Activated naive CD4-positive, alpha-beta T cell treated with anti-CD3 and anti-CD28 coated beads, Interleukin-2, amount 50 U/mL, for 24 hours (primary cell): ENCODE measurements around the gene PTCHD1.
A peak's percentile ranks its signal among the peaks of the same experiment; 100 is the strongest.

Source experiments
- H3K27ac Mint-ChIP-seq: one replicate; pipeline ENCODE4 v1.8.0; 2021; ENCODE audit warnings: mild to moderate bottlenecking, mixed read lengths
- H3K27me3 Mint-ChIP-seq: one replicate; pipeline ENCODE4 v1.8.0; 2021; ENCODE audit warnings: mixed read lengths
- H3K36me3 Mint-ChIP-seq: one replicate; pipeline ENCODE4 v1.8.0; 2021; ENCODE audit warnings: mixed read lengths
- H3K4me1 Mint-ChIP-seq: one replicate; pipeline ENCODE4 v1.8.0; 2021; ENCODE audit warnings: mixed read lengths
- H3K4me3 Mint-ChIP-seq: one replicate; pipeline ENCODE4 v1.8.0; 2021; ENCODE audit warnings: mild to moderate bottlenecking, mixed read lengths
- H3K9me3 Mint-ChIP-seq: one replicate; pipeline ENCODE4 v1.8.0; 2021; ENCODE audit warnings: mixed read lengths

Gene PTCHD1

DNA sequence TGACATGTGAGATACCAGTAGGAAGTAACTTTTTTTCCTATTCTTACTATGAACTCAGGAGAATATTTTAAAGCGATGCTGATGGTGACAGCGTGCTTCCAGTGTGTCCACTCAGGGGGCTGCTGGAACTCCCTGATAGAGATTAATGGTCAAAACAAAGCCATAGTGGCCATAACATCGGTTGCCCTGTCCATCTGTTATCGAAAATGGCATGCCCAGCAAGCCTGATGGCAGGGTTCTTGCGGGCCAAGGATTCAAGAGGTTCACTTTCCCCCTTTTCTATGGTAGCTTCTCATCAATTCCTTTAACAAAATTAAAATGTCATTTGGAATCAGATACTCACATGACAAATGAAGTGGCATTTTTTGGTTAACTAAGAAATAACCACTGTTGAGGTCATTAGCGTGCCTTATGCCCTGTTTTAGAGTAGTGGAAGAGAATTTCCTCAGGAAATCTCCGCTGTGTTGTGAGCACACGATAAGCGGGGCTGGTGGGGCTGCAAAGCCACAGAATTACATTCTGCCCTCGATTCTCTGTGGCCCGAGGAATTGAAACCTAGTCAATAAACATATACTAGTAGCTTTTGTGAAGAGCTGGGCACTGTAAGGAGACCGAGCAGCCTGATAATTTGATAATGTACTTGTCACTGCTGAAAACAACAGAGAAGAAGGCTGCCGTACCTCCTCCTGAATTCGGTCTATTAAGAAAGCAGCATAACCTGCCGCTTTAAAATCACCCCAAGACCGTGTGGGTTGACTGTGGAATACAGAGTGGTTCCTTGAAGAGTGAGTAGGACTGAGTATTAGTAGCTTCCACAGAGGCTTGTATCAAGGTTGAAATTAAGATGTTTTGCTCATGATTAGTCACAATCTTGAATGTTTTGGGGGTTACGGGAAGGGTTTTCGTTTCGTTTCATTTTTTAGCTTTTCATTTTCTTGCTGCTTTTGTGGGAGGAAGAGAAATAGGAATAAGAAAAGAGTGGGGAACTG is 46.7 kb downstream of the PTCHD1 start:
- Mint-ChIP-seq H3K9me3 (no peaks in the 10 kb centered on the region), H3K36me3 (no peaks in the 10 kb centered on the region), H3K4me3 (no peak overlapping the region), H3K4me1 (peaks cover 5% of the 10 kb centered on the region), H3K27ac (no peak overlapping the region), H3K27me3 (peaks cover 5% of the 10 kb centered on the region)

DNA sequence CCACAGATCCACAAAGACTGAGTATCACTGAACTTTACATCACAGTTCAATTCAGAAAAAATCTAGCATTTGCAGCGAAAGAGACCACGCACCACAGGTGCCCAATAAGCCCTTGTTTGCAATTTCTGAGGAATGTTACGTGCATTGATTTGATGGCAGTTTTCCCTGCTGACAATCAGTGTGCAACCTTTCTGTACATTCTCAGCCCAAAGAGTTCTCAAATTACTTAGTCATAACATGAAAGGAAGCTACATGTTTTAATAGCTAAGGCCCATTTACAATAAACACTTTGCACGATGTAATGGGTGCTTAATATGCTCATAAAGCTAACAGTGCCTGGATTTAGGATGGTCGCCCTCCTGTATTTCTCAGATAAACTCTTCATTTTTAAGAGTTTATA is 47.9 kb downstream of the PTCHD1 start:
- no peaks in the 10 kb centered on the region for H3K36me3 Mint-ChIP-seq

DNA sequence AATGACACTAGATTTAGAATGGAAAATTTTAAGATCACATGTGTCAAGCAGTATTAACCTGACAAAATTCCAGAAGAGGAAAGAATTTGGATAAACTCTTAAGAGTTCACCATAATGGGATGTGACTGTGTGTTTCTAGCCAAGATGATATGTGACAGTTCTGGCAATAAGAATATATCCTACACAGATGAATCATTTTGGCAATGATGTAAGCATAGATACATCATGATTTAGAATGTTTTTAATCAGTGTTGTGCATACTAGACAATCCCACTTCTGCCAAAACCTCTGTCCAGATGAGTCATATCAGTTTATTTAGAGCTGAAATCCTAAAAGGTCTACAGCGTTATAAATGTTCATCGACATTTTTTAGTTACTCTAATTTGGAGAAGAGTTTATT is 48.8 kb downstream of the PTCHD1 start:
- peaks cover 5% of the 10 kb centered on the region for H3K4me1 Mint-ChIP-seq
- H3K36me3 Mint-ChIP-seq = no peaks in the 10 kb centered on the region
- no peak overlapping the region for H3K27ac Mint-ChIP-seq
- no peaks in the 10 kb centered on the region for H3K9me3 Mint-ChIP-seq
- H3K27me3 Mint-ChIP-seq = peaks cover 2% of the 10 kb centered on the region
- no peak overlapping the region for H3K4me3 Mint-ChIP-seq

More for the DNA sequence above, 47.9 kb downstream of the PTCHD1 start:
- Mint-ChIP-seq H3K4me3 (no peak overlapping the region), H3K9me3 (no peaks in the 10 kb centered on the region), H3K4me1 (peaks cover 5% of the 10 kb centered on the region), H3K27ac (no peak overlapping the region), H3K27me3 (peaks cover 2% of the 10 kb centered on the region)

DNA sequence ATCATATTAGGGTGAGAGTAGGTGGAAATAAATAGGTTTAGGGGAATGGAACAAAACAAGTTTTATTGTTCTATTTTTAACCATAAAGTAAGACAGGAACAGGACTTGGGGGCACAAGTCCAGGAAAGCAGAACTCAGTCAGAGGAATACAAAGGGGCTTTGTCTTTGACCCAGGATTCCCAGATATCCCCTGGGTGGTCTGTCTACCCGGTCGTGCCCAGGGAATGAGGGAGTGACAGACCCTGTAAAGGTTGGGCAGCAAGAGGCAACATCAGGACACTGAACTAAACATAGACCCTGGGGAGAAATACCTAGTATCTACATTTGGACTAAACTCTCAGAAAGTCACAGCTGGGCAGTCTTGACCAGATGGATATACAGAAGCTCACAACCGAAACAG is 50.6 kb downstream of the PTCHD1 start:
- peaks cover 5% of the 10 kb centered on the region for H3K4me1 Mint-ChIP-seq
- no peaks in the 10 kb centered on the region for H3K36me3 Mint-ChIP-seq
- no peak overlapping the region for H3K27ac Mint-ChIP-seq
- H3K4me3 Mint-ChIP-seq = no peak overlapping the region
- peaks cover 2% of the 10 kb centered on the region for H3K27me3 Mint-ChIP-seq
- no peaks in the 10 kb centered on the region for H3K9me3 Mint-ChIP-seq

DNA sequence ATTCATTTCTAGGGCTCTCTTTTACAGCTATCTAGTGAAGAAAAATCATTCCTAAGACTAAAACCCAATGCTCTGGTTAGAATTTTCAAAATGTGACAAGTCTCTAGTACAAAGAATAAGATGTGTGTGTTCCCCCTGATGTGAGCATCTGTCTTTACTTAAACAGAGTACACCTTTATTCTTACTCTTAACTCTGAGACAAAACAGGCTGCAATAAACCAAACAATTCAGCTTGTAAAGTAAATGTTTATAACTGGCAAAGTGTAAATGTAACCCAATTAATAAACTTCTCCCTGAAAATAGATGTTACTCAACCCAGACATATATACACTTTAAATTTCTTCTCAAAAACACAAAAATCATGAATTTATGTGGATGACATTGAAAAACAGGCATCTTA is 51.6 kb downstream of the PTCHD1 start:
- H3K4me3 Mint-ChIP-seq = no peak overlapping the region
- peaks cover 5% of the 10 kb centered on the region for H3K4me1 Mint-ChIP-seq
- H3K9me3 Mint-ChIP-seq = no peaks in the 10 kb centered on the region
- H3K36me3 Mint-ChIP-seq = no peaks in the 10 kb centered on the region
- no peak overlapping the region for H3K27ac Mint-ChIP-seq
- peaks cover 2% of the 10 kb centered on the region for H3K27me3 Mint-ChIP-seq

DNA sequence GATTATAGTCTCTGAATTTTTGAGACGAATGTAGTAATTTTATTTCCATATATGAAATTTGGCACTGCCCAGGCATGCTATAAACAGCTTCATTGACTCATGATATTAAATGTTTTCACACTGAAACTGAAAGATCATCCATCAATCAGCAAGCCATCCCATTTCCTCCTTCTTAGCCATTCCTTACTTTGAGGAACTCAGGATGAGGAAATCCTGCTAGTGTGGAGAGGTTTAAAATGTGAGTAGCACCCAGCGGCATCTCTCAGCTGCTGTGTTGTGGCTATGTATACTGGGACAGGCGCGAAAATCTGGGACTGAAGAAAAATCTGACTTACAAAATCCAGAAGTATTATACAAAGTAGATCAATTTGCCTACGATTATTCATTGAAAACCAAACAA is 52.1 kb downstream of the PTCHD1 start:
- Mint-ChIP-seq H3K4me3 (no peak overlapping the region), H3K27me3 (peaks cover 2% of the 10 kb centered on the region), H3K36me3 (no peaks in the 10 kb centered on the region), H3K4me1 (peaks cover 3% of the 10 kb centered on the region), H3K27ac (no peak overlapping the region), H3K9me3 (no peaks in the 10 kb centered on the region)

DNA sequence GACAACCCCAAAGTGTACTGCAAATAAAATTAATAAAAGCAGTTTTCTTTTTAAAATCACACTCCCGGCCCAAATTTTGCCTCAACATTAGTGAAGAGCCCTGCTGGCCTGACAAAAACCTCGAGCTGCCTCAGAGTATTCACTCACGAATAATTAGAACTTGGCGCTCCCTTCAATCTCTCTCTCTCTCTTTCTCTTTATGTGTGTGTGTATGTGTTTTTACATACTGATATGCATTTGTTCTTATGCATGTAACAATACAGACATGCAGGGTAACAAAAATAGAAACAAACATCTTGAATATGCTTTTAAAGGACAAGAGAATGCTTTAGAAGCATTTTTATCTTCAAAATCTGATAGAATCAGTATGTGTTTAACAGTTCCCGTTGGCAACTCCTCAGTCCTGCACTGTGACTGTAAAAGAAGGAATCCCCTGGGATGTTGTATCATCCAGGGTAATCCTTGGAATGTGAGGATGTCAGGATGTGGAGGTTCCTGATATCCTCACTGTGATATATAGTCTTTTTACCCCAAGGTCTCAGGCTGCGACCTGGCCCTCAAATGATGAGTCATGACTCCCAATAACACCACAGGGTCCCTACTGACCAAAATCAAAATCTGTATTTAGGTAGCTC is 53.0 kb downstream of the PTCHD1 start:
- no peaks in the 10 kb centered on the region for H3K4me1 Mint-ChIP-seq
- H3K27me3 Mint-ChIP-seq = no peaks in the 10 kb centered on the region
- peak overlapping the region; percentile 35 for H3K27ac Mint-ChIP-seq
- no peaks in the 10 kb centered on the region for H3K36me3 Mint-ChIP-seq
- no peak overlapping the region for H3K4me3 Mint-ChIP-seq
- H3K9me3 Mint-ChIP-seq = no peaks in the 10 kb centered on the region

DNA sequence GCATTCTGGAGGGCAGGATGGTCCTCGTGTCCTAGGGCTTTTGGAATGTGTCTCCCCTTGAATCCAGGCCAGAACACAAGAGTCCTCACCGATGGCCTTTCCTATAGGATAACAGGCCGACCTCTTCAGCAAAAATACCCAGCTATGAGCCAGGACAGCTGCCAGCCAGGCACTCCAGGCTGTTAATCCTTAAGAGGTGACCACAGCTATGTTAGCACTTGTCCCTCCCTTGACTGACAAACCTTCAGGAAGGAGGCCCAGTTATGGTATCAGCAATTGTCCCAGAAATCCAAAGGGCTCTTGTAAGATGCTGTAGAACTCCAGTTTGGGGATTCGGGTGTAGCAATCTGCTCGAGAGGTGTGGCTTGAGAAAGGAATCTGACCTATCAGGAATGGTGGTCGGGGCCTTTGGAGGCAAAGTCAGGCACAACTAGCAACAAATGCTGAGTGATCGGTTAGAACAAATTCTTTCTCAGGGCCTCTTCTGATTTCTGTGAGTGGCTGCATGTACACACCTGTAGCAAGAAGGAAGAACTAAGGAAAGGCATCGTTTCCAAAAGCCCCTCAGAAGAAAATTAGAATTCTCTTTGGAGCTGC is 54.6 kb downstream of the PTCHD1 start:
- Mint-ChIP-seq H3K4me3 (no peak overlapping the region), H3K4me1 (no peaks in the 10 kb centered on the region), H3K36me3 (no peaks in the 10 kb centered on the region)

DNA sequence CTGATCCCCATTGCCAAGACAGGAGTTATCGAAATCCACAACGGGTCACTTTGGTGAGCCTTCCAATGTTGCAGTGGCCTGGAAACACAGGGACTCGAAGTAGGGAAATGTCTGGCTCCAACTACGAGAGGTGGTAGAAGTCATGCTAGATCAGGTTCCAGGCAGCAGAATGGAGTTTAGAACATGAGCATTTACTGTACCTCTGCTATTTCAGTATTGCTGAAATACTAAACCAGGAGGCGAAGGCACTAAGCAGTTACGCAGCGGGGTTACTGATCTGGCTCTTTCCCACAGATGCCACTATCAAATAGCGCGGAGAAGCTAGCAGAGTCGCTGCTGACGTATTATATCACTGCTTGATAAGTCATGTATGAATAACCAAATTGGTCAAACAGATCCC is 56.3 kb downstream of the PTCHD1 start:
- Mint-ChIP-seq H3K4me3 (no peak overlapping the region), H3K4me1 (no peaks in the 10 kb centered on the region), H3K27ac (no peak overlapping the region), H3K36me3 (no peaks in the 10 kb centered on the region), H3K9me3 (no peaks in the 10 kb centered on the region), H3K27me3 (no peaks in the 10 kb centered on the region)

More for the DNA sequence above, 54.6 kb downstream of the PTCHD1 start:
- H3K9me3 Mint-ChIP-seq = no peaks in the 10 kb centered on the region
- H3K27ac Mint-ChIP-seq = no peak overlapping the region
- H3K27me3 Mint-ChIP-seq = no peaks in the 10 kb centered on the region

DNA sequence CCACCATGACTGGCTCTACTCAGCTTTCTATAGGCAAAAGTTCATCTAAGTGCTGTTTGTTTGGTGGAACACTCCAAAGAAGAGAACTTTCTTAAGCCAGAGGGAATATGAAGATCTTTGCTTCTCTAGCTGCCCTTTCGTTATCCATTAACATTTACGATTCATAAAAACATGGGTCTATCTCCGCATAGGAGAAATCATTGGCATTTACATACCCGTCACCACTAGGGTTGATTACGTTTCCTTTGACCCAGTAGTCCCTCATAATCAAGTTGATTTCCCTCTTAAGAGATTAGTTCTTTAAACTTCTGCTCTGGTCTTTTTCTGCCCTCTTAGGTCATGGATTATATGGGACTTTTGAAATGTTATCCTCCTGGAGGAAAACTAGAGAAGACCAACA is 57.5 kb downstream of the PTCHD1 start:
- H3K4me3 Mint-ChIP-seq = no peak overlapping the region
- no peaks in the 10 kb centered on the region for H3K9me3 Mint-ChIP-seq

DNA sequence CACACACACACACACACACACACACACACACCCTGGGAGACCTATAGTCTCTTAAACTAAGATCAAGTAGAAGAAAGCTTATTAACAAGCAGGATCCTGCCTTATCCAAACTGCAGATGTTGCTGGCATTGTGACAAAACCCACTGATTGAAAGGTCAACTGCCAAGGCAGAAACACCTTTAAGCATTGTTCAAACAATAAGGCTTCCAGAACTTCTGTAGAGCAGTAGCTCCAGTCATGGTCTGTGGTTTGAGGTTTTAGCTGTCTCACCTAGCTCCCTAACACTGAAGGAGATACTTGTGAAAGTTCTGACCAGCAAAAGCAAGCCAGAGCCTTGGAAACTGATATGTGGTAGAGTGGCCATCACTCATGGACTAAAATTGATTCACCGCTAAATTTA is 59.8 kb downstream of the PTCHD1 start:
- H3K36me3 Mint-ChIP-seq = no peaks in the 10 kb centered on the region
- no peaks in the 10 kb centered on the region for H3K4me1 Mint-ChIP-seq
- no peak overlapping the region for H3K4me3 Mint-ChIP-seq
- no peaks in the 10 kb centered on the region for H3K27me3 Mint-ChIP-seq
- no peaks in the 10 kb centered on the region for H3K9me3 Mint-ChIP-seq
- no peak overlapping the region for H3K27ac Mint-ChIP-seq

More for the DNA sequence above, 57.5 kb downstream of the PTCHD1 start:
- Mint-ChIP-seq H3K27ac (no peak overlapping the region), H3K36me3 (no peaks in the 10 kb centered on the region), H3K4me1 (no peaks in the 10 kb centered on the region), H3K27me3 (no peaks in the 10 kb centered on the region)

DNA sequence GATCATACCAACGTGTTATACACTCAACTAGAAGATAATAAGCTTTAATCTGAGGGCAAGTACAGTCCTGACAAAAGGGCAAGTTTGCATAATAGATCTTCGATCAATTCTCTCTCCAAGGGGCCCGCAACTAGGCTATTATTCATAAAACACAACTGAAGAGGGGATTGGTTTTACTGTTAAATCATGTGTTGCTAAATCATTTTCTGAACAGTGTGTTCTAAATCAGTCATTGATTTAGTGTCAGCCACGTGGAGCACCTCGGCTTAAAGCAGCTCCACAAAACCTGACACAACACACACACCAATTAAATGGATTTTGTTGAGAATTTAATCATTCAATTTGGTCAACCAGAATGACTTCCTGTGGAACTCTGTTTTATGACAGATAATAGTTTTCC is 61.6 kb downstream of the PTCHD1 start:
- H3K27me3 Mint-ChIP-seq = no peaks in the 10 kb centered on the region
- no peaks in the 10 kb centered on the region for H3K9me3 Mint-ChIP-seq
- H3K36me3 Mint-ChIP-seq = no peaks in the 10 kb centered on the region
- no peak overlapping the region for H3K27ac Mint-ChIP-seq
- no peak overlapping the region for H3K4me3 Mint-ChIP-seq
- no peaks in the 10 kb centered on the region for H3K4me1 Mint-ChIP-seq

DNA sequence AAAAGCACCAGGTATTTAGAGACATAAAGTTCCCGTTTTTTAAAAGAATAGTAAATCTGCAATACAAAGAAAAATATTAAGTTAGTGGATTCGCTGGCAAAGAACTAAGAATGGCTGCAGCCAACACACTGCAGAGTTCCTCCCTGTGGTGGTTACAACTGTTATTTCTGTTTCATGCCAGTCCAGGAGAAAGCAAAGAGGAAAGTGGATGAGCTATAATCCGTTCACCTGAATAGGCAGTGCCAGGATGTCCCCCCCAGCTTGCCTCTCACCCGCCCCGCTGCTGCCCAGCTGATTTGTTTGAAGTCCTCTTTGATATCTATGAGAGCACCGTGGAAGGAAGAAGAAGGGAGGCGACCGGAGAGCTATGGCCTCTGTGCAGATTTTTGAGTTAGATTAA is 63.9 kb downstream of the PTCHD1 start:
- Mint-ChIP-seq H3K27ac (no peak overlapping the region), H3K36me3 (no peaks in the 10 kb centered on the region)

DNA sequence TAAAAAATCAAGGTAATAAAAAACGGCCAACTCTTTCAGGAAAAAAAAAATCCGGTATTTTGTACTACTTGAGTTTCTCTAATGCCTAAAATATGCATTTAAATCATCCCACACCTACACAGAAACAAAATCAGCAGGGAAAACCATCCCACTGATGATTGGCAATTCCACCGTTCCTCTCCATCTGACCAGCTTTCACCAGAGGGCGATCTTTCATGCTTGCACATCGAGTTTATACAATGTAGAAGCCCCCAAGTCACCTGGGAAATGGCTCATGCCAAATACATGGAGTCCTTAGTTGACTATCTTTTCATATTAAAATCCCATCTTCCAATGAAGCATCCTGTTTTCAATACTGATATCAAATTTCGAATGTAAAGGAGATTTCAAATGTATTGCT is 69.2 kb downstream of the PTCHD1 start:
- Mint-ChIP-seq H3K4me3 (no peak overlapping the region), H3K9me3 (no peaks in the 10 kb centered on the region), H3K36me3 (no peaks in the 10 kb centered on the region), H3K4me1 (no peaks in the 10 kb centered on the region), H3K27ac (no peak overlapping the region), H3K27me3 (no peaks in the 10 kb centered on the region)

More for the DNA sequence above, 63.9 kb downstream of the PTCHD1 start:
- Mint-ChIP-seq H3K9me3 (no peaks in the 10 kb centered on the region), H3K4me1 (no peaks in the 10 kb centered on the region), H3K27me3 (no peaks in the 10 kb centered on the region), H3K4me3 (no peak overlapping the region)

DNA sequence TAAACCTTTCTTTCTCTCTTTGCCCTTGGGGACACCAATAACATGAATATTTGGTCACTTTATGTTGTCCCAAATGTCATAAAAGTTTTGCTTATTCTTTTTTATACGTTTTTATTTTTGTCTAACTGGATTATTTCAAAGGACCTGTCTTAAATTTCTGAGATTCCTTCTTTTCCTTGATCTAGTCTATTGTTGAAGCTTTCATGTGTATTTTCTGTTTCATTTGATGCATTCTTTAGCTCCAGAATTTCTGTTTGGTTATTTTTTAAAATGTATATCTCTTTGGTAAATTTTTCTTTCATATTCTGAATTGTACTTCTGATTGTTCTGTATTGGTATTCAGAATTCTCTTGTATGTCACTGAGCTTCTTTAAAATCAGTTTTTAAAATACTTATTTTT is 88.3 kb downstream of the PTCHD1 start:
- H3K4me1 Mint-ChIP-seq = no peaks in the 10 kb centered on the region
- no peak overlapping the region for H3K4me3 Mint-ChIP-seq
- H3K36me3 Mint-ChIP-seq = no peaks in the 10 kb centered on the region
- no peaks in the 10 kb centered on the region for H3K27me3 Mint-ChIP-seq
- no peaks in the 10 kb centered on the region for H3K9me3 Mint-ChIP-seq
- no peak overlapping the region for H3K27ac Mint-ChIP-seq

DNA sequence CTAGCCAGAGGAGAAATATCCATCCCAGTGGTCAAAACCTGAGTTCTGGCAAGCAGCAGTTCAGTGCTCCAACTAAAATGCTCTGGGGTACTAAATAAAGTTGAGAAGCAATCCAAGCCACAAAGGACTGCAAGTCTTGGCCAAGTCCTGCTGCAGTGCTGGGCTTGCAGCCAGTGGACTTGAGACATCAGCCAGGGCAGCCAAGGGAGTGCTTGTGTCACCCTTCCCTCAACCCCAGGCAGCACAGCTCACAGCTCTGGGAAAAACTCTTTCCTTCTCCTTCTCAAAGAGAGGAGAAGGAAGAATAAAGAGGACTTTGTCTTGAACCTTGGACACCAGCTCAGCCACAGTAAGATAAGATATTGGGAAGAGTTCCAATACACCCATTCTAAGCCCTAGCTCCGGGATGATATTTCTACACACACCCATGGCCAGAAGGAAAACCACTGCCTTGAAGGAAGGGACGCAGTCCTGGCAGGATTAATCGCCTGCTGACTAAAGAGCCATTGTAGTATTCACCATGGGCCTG is 99.8 kb downstream of the PTCHD1 start:
- H3K27me3 Mint-ChIP-seq = peaks cover 1% of the 10 kb centered on the region
- H3K4me3 Mint-ChIP-seq = no peak overlapping the region
- H3K36me3 Mint-ChIP-seq = peaks cover 2% of the 10 kb centered on the region
- no peaks in the 10 kb centered on the region for H3K4me1 Mint-ChIP-seq
- no peak overlapping the region for H3K27ac Mint-ChIP-seq
- H3K9me3 Mint-ChIP-seq = no peaks in the 10 kb centered on the region
